HepG2 (cell line): ENCODE measurements around the gene NYAP1. TPM values are rescaled to one million over a fixed set of nuclear protein-coding genes. Genes with fewer than 3 reads are reported as not detected.
A peak's percentile ranks its signal among the peaks of the same experiment; 100 is the strongest.

Experiments used
- CCAR2 ChIP-seq: fragments of 200-400 bp; formaldehyde crosslinking; optimal IDR thresholded peaks from 2 replicates; pipeline ENCODE3; 2018; ENCODE audit warnings: low read depth, mild to moderate bottlenecking, low read length, moderate library complexity
- FOXK2 ChIP-seq: fragments of 450-650 bp; IDR thresholded peaks from 2 replicates; pipeline ENCODE4 v1.6.1; 2016
- GLI4 ChIP-seq: sonication (generic); formaldehyde crosslinking; IDR thresholded peaks from 2 replicates; pipeline ENCODE4 v1.5.1; 2020; ENCODE audit warnings: missing genetic modification reagents, mild to moderate bottlenecking, moderate library complexity, borderline replicate concordance
- HNRNPK ChIP-seq: fragments of 200-400 bp; formaldehyde crosslinking; IDR thresholded peaks from 2 replicates; pipeline ENCODE4 v1.6.1; 2018; ENCODE audit warnings: low read length, low read depth, moderate library complexity, mild to moderate bottlenecking; ENCODE audit not compliant: poor library complexity, severe bottlenecking
- MTA1 ChIP-seq: sonication (generic); formaldehyde crosslinking; IDR thresholded peaks from 2 replicates; pipeline ENCODE4 v1.4.0; 2020; ENCODE audit warnings: missing genetic modification reagents, mild to moderate bottlenecking, borderline replicate concordance
- MXI1 ChIP-seq: IDR thresholded peaks from 3 replicates; pipeline ENCODE4 v1.6.1; 2012; ENCODE audit warnings: low read depth, low read length, inconsistent platforms, borderline replicate concordance
- NR2C2 ChIP-seq: sonication (generic); formaldehyde crosslinking; IDR thresholded peaks from 2 replicates; pipeline ENCODE4 v1.4.0; 2020; ENCODE audit warnings: missing genetic modification reagents, mild to moderate bottlenecking, moderate library complexity, borderline replicate concordance
- NR2F6 ChIP-seq, 2 experiments: IDR thresholded peaks; 2 replicates each; pipeline ENCODE4 v1.6.1; 2016; ENCODE audit warnings: antibody characterized with exemption in 1 of 2, mild to moderate bottlenecking in 1 of 2
- REL ChIP-seq: sonication (generic); formaldehyde crosslinking; conservative IDR thresholded peaks from 2 replicates; pipeline ENCODE4 v1.8.0; 2022; ENCODE audit warnings: mild to moderate bottlenecking, missing genetic modification reagents, moderate library complexity
- SMAD9 ChIP-seq: sonication (generic); formaldehyde crosslinking; IDR thresholded peaks from 2 replicates; pipeline ENCODE4 v1.5.1; 2020; ENCODE audit warnings: mild to moderate bottlenecking, missing genetic modification reagents
- SP5 ChIP-seq: IDR thresholded peaks from 2 replicates; pipeline ENCODE4 v1.6.1; 2016; ENCODE audit warnings: low read depth, borderline replicate concordance
- SRY ChIP-seq: sonication (generic); formaldehyde crosslinking; IDR thresholded peaks from 2 replicates; pipeline ENCODE4 v1.8.0; 2022; ENCODE audit warnings: mild to moderate bottlenecking, missing genetic modification reagents
- TCF7 ChIP-seq: sonication (generic); IDR thresholded peaks from 2 replicates; pipeline ENCODE4 v1.6.1; 2016; ENCODE audit warnings: antibody characterized with exemption, low read depth
- YY1 ChIP-seq: IDR thresholded peaks from 2 replicates; pipeline ENCODE4 v1.6.1; 2011; ENCODE audit warnings: low read length, low read depth, moderate library complexity, mild to moderate bottlenecking; ENCODE audit not compliant: insufficient read depth, insufficient replicate concordance
- ZBTB7B ChIP-seq: sonication (generic); formaldehyde crosslinking; IDR thresholded peaks from 2 replicates; pipeline ENCODE4 v1.4.0; 2020; ENCODE audit warnings: missing genetic modification reagents
- ZNF143 ChIP-seq: sonication (generic); formaldehyde crosslinking; IDR thresholded peaks from 2 replicates; pipeline ENCODE4 v1.4.0; 2020; ENCODE audit warnings: missing genetic modification reagents
- ZNF264 ChIP-seq: sonication (generic); formaldehyde crosslinking; IDR thresholded peaks from 2 replicates; pipeline ENCODE4 v1.4.0; 2020; ENCODE audit warnings: missing genetic modification reagents
- ZNF30 ChIP-seq: sonication (generic); formaldehyde crosslinking; IDR thresholded peaks from 2 replicates; pipeline ENCODE4 v1.5.0; 2020; ENCODE audit warnings: mild to moderate bottlenecking, missing genetic modification reagents
- ZNF674 ChIP-seq: sonication (generic); formaldehyde crosslinking; IDR thresholded peaks from 2 replicates; pipeline ENCODE4 v1.5.0; 2020; ENCODE audit warnings: low read depth, mild to moderate bottlenecking, missing genetic modification reagents
- ZNF761 ChIP-seq: sonication (generic); formaldehyde crosslinking; conservative IDR thresholded peaks from 2 replicates; pipeline ENCODE4 v1.4.0; 2020; ENCODE audit warnings: mild to moderate bottlenecking, missing genetic modification reagents
- polyA plus RNA-seq, 8 experiments: library from polyadenylated mRNA; depleted of rRNA in 3 of 8; stranded (reverse) in 7 of 8; unstranded in 1 of 8; fragments of >200 nt; fragmentation: Illumina TruSeq in 4 of 8; extraction: Trizol in 4 of 8; gene quantifications; 2 replicates each; pipeline versions ENCODE4 v1.2.1 to v1.2.3, GENCODE V29; 2011 to 2016; ENCODE audit warnings: low read depth in 4 of 8, missing spikeins in 1 of 8, mixed read lengths in 1 of 8; ENCODE audit not compliant: insufficient read depth in 1 of 8
- total RNA-seq, 5 experiments: library from RNA; depleted of rRNA; stranded (reverse); fragments of >200 nt; fragmentation: Illumina TruSeq; extraction: Trizol; gene quantifications; 2 replicates each; pipeline ENCODE4 v1.2.3, GENCODE V29; 2016; ENCODE audit warnings: low read depth in 1 of 5
- TF ChIP-seq, protein P1 (sequence below): sonication (generic); formaldehyde crosslinking; IDR thresholded peaks from 2 replicates; pipeline ENCODE4 v1.4.0; 2020; ENCODE audit warnings: missing genetic modification reagents, borderline replicate concordance
- TF ChIP-seq, protein P2 (sequence below): sonication (generic); formaldehyde crosslinking; IDR thresholded peaks from 2 replicates; pipeline ENCODE4 v1.5.1; 2020; ENCODE audit warnings: missing genetic modification reagents, mild to moderate bottlenecking, borderline replicate concordance
- TF ChIP-seq, protein P3 (sequence below): sonication (generic); formaldehyde crosslinking; IDR thresholded peaks from 2 replicates; pipeline ENCODE4 v1.8.0; 2022; ENCODE audit warnings: mild to moderate bottlenecking, missing genetic modification reagents

NYAP1 gene
- total and polyA plus RNA-seq, 2 of the 13 experiments (the other 11 are each of a cell fraction or from before 2014, with no cell fraction given): 0.15 to 0.46 TPM

DNA sequence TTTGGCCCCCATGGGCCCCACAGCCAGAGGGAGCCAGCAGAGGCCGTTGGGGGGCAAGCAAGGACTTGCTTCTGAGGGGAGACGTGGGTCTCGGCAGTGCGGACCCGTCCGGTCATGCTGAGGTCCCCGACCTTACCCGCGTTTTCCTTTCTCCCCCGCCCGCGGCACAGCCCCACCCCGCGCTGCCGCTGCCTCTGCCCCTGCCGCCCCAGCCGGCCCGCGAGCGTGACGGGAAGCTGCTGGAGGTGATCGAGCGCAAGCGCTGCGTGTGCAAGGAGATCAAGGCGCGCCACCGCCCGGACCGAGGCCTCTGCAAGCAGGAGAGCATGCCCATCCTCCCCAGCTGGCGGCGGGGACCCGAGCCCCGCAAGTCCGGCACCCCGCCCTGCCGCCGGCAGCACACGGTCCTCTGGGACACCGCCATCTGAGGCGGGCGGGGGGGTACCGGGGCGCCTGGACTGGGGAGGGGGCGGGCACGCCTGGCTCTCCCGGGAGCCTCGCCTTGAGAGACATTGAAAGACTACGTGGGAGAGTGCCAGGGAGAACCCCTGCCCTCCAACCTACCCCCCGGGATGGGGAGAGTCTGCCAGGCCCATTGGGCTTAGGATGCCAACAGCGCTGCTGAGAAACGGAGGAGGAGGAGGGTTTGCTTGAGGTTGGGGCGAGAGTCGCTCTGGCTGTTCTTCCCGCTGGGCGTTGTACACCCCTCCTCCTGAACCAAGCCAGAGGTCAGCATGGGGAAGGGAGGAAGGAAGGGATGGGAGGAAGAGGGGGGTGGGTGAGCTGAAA is 9.9 kb downstream of the NYAP1 start (continued):
- TF ChIP-seq, protein P1, sequence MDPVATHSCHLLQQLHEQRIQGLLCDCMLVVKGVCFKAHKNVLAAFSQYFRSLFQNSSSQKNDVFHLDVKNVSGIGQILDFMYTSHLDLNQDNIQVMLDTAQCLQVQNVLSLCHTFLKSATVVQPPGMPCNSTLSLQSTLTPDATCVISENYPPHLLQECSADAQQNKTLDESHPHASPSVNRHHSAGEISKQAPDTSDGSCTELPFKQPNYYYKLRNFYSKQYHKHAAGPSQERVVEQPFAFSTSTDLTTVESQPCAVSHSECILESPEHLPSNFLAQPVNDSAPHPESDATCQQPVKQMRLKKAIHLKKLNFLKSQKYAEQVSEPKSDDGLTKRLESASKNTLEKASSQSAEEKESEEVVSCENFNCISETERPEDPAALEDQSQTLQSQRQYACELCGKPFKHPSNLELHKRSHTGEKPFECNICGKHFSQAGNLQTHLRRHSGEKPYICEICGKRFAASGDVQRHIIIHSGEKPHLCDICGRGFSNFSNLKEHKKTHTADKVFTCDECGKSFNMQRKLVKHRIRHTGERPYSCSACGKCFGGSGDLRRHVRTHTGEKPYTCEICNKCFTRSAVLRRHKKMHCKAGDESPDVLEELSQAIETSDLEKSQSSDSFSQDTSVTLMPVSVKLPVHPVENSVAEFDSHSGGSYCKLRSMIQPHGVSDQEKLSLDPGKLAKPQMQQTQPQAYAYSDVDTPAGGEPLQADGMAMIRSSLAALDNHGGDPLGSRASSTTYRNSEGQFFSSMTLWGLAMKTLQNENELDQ: no peak
- TF ChIP-seq ZNF264 (CRISPR knock-in tag) (0 out of 2 replicates have a peak, but pooled peaks have one; percentile 28), REL (CRISPR knock-in tag) (peak; percentile 60; the same call in 1 of the 2 replicates), SMAD9 (CRISPR knock-in tag) (no peak), YY1 (no peak), NR2F6 (IDR thresholded peaks at IDR 0.05) (no peak), NR2F6 (CRISPR knock-in tag; IDR thresholded peaks at IDR 0.05) (peak; percentile 25; the same call in 1 of the 2 replicates), ZBTB7B (CRISPR knock-in tag) (peak; percentile 79), TCF7 (peak; percentile 29; the same call in 1 of the 2 replicates), FOXK2 (no peak), GLI4 (CRISPR knock-in tag) (0 out of 2 replicates have a peak, but pooled peaks have one; percentile 51), MTA1 (no peak), NR2C2 (CRISPR knock-in tag) (no peak), ZNF761 (CRISPR knock-in tag) (no peak), CCAR2 (no peak), MXI1 (no peak), SP5 (0 out of 2 replicates have a peak, but pooled peaks have one; percentile 14), ZNF674 (CRISPR knock-in tag) (no peak), HNRNPK (peak; percentile 15), ZNF30 (no peak), ZNF143 (CRISPR knock-in tag) (0 out of 2 replicates have a peak, but pooled peaks have one; percentile 41), SRY (0 out of 2 replicates have a peak, but pooled peaks have one; percentile 19)
- TF ChIP-seq, protein P2, sequence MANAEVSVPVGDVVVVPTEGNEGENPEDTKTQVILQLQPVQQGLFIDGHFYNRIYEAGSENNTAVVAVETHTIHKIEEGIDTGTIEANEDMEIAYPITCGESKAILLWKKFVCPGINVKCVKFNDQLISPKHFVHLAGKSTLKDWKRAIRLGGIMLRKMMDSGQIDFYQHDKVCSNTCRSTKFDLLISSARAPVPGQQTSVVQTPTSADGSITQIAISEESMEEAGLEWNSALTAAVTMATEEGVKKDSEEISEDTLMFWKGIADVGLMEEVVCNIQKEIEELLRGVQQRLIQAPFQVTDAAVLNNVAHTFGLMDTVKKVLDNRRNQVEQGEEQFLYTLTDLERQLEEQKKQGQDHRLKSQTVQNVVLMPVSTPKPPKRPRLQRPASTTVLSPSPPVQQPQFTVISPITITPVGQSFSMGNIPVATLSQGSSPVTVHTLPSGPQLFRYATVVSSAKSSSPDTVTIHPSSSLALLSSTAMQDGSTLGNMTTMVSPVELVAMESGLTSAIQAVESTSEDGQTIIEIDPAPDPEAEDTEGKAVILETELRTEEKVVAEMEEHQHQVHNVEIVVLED (CRISPR knock-in tag): peak; percentile 32; the same call in 1 of the 2 replicates
- TF ChIP-seq, protein P3, sequence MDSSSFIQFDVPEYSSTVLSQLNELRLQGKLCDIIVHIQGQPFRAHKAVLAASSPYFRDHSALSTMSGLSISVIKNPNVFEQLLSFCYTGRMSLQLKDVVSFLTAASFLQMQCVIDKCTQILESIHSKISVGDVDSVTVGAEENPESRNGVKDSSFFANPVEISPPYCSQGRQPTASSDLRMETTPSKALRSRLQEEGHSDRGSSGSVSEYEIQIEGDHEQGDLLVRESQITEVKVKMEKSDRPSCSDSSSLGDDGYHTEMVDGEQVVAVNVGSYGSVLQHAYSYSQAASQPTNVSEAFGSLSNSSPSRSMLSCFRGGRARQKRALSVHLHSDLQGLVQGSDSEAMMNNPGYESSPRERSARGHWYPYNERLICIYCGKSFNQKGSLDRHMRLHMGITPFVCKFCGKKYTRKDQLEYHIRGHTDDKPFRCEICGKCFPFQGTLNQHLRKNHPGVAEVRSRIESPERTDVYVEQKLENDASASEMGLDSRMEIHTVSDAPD: 0 out of 2 replicates have a peak, but pooled peaks have one; percentile 27
